HG03060 (cell line): ENCODE results near the gene MALSU1.
A peak's percentile ranks its signal among the peaks of the same experiment; 100 is the strongest.

ENCODE experiments used
- ATAC-seq: cut with Tn5 transposase; IDR thresholded peaks from one replicate; pipeline ENCODE4 v1.9.1; 2021; ENCODE audit warnings: low read depth, moderate number of reproducible peaks; ENCODE audit not compliant: unreplicated experiment

Gene MALSU1

DNA sequence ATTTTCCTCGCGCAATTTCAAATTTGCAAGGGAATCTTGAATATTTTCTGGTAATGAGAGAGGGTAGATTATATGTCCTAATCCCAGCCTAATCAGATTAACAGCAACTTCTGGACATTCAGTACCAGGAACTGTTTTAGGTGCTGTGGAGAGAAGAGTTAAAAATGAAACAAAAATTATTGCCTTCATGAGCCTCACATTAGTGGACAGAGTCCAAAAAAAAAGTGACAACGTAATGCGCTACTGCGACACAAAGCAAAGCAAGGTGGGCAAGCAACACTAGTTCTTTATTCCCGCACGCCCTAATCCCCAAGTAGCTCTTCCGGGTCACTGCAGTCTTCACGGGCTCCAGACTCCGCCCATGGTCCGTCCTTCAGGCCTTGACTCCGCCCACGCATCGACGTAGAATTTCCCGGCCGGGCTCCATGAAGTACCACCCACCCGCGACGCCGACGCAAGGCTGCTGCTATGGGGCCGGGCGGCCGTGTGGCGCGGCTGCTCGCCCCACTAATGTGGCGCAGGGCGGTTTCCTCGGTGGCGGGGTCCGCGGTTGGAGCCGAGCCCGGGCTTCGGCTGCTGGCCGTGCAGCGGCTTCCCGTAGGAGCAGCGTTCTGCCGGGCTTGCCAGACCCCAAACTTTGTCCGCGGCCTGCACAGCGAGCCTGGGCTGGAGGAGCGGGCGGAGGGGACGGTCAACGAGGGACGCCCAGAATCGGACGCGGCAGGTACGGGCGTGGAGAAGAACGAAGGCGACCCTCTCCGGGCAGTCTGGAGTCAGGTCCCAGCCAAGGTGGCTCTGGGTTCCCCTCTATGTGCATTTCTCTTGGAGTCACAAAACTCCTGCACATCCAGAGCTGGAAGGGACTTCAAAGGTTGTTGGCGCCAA is at the start of gene MALSU1:
Gene MALSU1, plus strand, starts transcription at position 455 of the 885 bp plus-strand sequence. Its CDS starts 14 bp downstream, at position 469.
- peak; percentile 91 for ATAC-seq

- ATAC-seq = no peak
These were observed 49.7 kb upstream of the MALSU1 start for GRCh38 chr7:23249486-23249885.

GRCh38 chr7:23254051-23254681 is 45.0 kb upstream of the MALSU1 start:
- no peak for ATAC-seq

- ATAC-seq = no peak
These were observed 42.4 kb upstream of the MALSU1 start for GRCh38 chr7:23256731-23257130.

DNA sequence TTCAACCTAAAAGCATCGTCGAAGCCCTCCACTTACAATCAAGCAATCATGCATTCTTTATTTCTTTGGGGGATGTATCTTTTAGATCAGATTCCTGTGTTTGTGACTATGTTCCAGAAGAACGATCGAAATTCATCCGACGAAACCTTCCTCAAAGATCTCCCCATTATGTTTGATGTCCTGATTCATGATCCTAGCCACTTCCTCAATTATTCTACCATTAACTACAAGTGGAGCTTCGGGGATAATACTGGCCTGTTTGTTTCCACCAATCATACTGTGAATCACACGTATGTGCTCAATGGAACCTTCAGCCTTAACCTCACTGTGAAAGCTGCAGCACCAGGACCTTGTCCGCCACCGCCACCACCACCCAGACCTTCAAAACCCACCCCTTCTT is 38.8 kb upstream of the MALSU1 start:
- no peak for ATAC-seq

DNA sequence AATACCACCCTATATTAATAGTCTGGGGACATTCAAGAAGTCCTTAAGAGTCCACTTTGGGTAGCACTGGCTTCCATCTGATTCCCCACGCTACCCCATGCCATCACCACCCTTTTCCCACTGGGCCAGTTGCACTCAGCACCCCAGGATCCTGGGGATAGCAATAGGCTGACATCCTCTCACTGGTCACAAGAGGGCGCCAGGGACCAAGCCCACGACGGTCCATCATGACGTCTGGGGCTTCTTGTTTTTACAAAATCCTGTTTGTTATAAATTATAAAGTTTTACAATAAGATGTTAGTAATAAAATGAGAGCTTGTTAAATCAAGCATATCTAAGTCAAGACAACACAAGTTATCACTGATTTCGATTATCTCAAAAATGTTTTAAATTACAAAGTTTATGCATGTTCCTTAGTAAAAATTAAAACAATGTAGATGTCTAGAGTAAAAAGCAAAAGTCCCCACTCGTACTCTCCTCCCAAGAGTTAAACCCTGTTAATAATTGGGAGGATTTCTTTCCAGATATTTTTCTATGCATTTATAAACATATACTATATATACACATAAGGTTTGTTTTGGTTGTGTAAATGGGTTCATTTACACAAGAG is 37.2 kb upstream of the MALSU1 start:
- ATAC-seq = no peak

GRCh38 chr7:23264916-23265458 is 34.2 kb upstream of the MALSU1 start:
- no peak for ATAC-seq

DNA sequence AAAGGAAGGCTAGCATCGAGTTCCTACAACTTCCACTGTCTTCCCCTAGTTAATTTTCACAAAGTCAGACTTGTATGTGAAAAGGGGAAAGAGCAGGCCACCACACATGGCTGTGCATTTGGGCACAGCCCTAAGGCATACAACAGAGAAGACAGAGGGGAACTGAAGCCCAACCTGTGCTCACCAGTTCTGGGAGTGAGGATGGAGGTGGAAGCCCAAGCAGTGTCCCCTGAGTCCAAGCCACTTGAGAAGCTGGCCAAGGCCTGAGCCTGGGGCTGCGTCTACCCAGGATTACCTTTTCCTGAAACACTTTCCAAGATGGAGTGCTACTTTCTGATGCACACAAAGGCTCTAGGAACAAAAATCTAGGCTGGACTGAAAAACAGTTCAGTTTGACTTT is 32.2 kb upstream of the MALSU1 start:
- no peak for ATAC-seq

- ATAC-seq = no peak
These were observed 31.8 kb upstream of the MALSU1 start for GRCh38 chr7:23267357-23267756.

GRCh38 chr7:23268167-23268566 is 31.0 kb upstream of the MALSU1 start:
- ATAC-seq = no peak

DNA sequence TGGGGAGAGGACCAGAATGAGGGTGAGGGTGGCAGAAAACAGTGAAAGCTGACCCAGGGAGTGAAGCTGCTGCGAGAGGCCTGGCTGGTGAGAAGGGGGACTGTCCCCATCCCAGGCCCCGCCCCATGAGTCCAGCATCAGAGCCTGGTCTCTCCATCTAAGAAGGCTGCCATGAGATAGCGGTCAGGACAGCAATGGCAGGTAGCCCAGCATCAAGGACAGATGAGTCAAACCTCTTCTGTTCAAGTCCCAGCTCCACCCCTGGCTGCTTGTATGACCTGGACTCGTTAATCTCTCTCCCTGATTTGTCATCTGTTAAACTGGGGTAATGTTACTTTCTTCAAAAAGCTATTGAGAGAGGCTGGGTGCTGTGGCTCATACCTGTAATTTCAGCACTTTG is 30.4 kb upstream of the MALSU1 start:
- ATAC-seq = no peak

- no peak for ATAC-seq
These were observed 26.9 kb upstream of the MALSU1 start for GRCh38 chr7:23272275-23272674.

- peak; percentile 68 for ATAC-seq
These were observed 26.0 kb upstream of the MALSU1 start for GRCh38 chr7:23273141-23273599.

GRCh38 chr7:23275912-23276311 is 23.2 kb upstream of the MALSU1 start:
- no peak for ATAC-seq

DNA sequence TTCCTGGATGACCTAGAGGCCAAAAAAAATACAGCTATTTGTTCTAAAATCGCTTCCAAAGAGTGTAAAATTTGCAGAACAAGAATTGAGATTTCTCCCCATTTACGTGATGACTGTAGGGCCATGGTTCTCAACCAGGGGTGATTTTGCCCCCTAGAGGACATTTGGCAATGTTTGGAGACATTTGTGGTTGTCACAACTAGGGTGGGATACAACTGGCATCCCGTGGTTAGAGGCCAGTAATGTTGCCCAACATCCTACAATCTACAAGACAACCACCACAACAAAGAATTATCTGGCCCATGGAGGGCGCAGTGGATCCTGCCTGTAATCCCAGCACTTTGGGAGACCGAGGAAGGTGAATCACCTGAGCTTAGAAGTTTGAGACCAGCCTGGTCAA is 22.8 kb upstream of the MALSU1 start:
- no peak for ATAC-seq

DNA sequence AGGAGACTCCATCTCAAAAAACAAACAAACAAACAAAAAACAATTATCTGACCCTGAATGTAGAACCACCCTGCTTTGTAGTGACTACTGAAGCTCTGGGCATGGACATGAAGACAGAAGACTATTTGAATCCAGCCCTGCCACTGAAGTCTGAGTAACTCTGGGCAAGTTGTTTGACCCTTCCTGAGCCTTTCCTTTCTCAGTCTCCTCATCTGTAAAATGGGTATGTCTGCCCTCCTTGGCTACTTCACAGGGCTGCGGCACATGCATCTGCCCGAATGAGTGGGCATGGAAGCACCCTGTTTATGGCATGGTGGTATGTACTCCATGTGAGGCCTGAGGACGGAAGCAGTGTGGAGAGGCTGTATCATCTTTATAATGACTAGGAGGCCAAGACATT is 22.2 kb upstream of the MALSU1 start:
- ATAC-seq = no peak

DNA sequence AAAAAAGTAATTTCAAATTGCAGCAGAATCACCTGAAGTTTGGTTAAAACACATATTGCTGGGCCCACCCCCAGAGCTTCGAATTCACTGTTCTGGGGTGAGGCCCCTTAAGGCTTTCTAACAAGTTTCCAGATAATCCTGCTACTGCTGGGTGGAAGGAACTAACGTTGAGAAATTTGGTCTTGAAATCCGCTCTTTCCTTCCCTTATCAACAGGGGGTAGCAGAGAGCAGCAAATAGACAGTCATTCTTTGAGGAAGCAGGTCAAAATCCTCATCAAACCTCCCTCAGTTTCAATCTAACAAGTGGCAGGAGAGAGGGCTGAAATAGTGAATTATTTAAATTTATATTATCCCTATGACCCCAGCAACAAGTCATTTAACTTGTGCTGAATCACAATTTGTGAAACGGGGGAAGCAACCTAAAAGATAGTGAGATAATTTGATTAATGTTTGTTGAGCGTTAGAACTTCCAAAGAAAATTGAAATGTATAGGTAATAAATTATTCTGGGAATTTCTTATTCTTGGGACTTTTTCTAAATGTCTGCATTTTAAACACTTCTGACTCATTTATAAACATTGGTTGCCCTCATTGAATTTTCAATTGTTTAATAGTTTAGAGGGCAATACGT is 21.7 kb upstream of the MALSU1 start:
- no peak for ATAC-seq

DNA sequence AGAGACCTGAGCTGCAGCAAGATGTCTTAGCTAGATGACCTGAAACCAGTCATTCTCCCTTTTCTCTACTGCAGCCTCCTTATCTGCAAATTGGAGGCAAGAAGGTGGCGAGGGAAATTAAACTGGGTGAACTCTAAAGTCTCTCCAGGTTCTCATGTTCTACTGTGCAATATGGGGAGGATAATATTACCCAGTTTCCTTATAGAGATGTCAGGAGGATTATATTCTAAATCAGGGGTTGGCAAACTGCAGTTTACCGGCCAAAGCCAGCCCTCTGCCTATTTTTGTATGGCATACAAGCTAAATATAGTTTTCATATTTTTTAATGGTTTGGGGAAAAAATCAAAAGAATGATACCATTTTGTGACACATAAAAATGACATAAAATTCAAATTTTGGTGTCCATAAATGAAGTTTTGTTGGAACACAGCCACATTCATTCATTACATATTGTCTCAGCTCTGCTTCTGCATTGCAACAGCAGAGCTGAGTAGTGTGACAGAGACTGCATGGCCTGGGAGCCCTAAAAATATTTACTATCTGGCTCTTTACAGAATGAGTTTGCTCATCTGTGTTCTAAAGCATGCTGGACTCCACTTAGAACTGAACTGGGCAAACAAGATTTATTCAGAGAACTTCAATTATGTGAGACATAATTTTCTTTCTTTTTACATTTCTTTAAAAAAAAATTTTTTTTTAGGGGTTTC is 19.2 kb upstream of the MALSU1 start:
- no peak for ATAC-seq

DNA sequence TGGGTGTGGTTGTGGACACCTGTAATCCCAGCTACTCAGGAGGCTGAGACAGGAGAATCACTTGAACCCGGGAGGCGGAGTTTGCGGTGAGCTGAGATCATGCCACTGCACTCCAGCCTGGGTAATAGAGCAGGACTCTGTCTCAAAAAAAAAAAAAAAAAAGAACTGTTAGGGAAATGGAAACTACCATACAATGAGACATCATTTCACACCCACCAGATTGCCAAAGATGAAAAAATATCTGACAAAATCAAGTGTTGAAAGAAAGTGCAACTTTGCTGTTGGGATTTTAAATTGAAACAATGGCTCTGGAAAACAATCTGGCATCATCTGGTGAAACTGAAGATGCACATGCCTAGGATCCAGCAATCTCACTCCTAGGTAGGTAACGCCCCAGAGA is 16.1 kb upstream of the MALSU1 start:
- no peak for ATAC-seq

DNA sequence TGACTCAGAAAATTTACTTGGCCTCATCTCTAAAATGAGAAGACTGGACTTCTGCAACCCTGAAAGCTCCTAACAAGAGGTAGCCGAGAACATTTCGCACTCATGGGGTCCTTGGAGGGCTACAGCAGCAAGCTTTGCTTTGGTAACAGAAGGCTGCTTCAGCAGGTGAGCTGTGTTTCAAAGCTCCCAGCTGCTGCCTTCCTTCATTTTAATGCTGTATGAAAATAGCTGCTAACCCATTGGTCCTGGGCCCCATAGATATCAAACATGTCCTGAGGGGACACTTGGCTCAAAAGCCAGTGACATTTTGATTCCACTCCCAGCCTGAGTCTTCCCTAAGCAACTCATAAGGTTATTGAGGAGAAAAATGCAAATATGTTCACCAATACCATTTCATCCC is 14.3 kb upstream of the MALSU1 start:
- no peak for ATAC-seq
